Stimulated activated CD4-positive, alpha-beta T cell treated with anti-CD3 and anti-CD28 coated beads, Interleukin-12 subunit alpha, Interleukin-12 subunit beta, amount 100 ng/mL, for 4 hours (primary cell): ENCODE measurements around the gene CAPS2.
"Not testable (repeated sequence)": the region's sequence is repeated elsewhere in the genome, so short reads cannot be mapped to it uniquely, and the experiment has no call there.

Experiments used
- DNase-seq: peaks from one replicate; pipeline ENCODE4 v3.0.0-alpha.2; 2020

CAPS2 gene

GRCh38 chr12:75329918-75330826 lies at the start of gene CAPS2:
Gene CAPS2 (minus strand): TSS chr12:75330324. CDS start chr12:75326498, 3,826 bp downstream.
- peak; percentile 56 for DNase-seq

GRCh38 chr12:75378354-75378753 lies 48.2 kb upstream of the CAPS2 start:
- DNase-seq = no peak

GRCh38 chr12:75374971-75375370 lies 44.8 kb upstream of the CAPS2 start:
- DNase-seq = no peak

GRCh38 chr12:75366629-75367028 lies 36.5 kb upstream of the CAPS2 start:
- no peak for DNase-seq

GRCh38 chr12:75364919-75365318 lies 34.8 kb upstream of the CAPS2 start:
- DNase-seq = no peak

- DNase-seq = no peak
These were observed 31.3 kb upstream of the CAPS2 start for GRCh38 chr12:75361408-75361807.

GRCh38 chr12:75360920-75361319 lies 30.8 kb upstream of the CAPS2 start:
- no peak for DNase-seq

- no peak for DNase-seq
These were observed 23.9 kb upstream of the CAPS2 start for GRCh38 chr12:75354011-75354410.

- no peak for DNase-seq
These were observed 20.3 kb upstream of the CAPS2 start for GRCh38 chr12:75350413-75350812.

GRCh38 chr12:75349946-75350345 lies 19.8 kb upstream of the CAPS2 start:
- no peak for DNase-seq

GRCh38 chr12:75346215-75346614 lies 16.1 kb upstream of the CAPS2 start:
- not testable (repeated sequence) for DNase-seq

GRCh38 chr12:75345531-75345930 lies 15.4 kb upstream of the CAPS2 start:
- no peak for DNase-seq

GRCh38 chr12:75341873-75342272 lies 11.7 kb upstream of the CAPS2 start:
- no peak for DNase-seq

GRCh38 chr12:75337905-75338304 lies 7.8 kb upstream of the CAPS2 start:
- no peak for DNase-seq

- DNase-seq = peak; percentile 78
These were observed 4.4 kb upstream of the CAPS2 start, which contains the start of gene GLIPR1L1 for GRCh38 chr12:75334384-75335030. Gene GLIPR1L1 (plus strand): TSS chr12:75334670. CDS start chr12:75334729, 59 bp downstream.

- DNase-seq = no peak
These were observed 2.5 kb downstream of the CAPS2 start for GRCh38 chr12:75327642-75328041.

GRCh38 chr12:75323663-75324062 lies 6.5 kb downstream of the CAPS2 start:
- DNase-seq = no peak

GRCh38 chr12:75322464-75322863 lies 7.7 kb downstream of the CAPS2 start:
- no peak for DNase-seq

GRCh38 chr12:75317784-75318183 lies 12.3 kb downstream of the CAPS2 start:
- DNase-seq = no peak

- no peak for DNase-seq
These were observed 14.6 kb downstream of the CAPS2 start for GRCh38 chr12:75315518-75315917.

GRCh38 chr12:75311369-75311768 lies 18.8 kb downstream of the CAPS2 start:
- DNase-seq = no peak

- DNase-seq = no peak
These were observed 21.8 kb downstream of the CAPS2 start for GRCh38 chr12:75308279-75308678.

- no peak for DNase-seq
These were observed 24.5 kb downstream of the CAPS2 start for GRCh38 chr12:75305412-75306332.
